ENCODE results near the gene PTPRT.

Gene PTPRT

DNA sequence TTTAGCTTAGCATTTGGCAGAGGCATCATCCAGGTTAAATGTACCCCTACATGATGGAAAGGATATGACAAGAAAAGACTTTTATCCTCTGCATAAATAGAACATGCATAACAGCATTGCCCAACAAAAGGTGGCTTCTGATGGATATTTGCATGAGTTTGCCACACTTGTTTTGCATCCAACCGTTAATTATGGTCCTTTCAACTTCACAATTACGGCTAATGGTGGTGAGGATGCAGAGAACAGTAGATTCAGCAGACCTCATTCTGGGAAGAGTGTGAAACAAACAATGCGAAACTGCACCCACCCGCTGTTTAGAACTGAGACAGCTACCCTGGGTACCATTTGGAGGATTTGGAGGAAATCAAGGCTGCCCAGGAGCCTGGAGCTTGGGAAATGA, 880.7 kb downstream of the PTPRT start:
- CTCF ChIA-PET: no interaction called here
- no peak for DNase-seq (ENCODE audit: extremely low spot score)
- POLR2A ChIA-PET: no interaction called here
- TF ChIP-seq, protein P1, sequence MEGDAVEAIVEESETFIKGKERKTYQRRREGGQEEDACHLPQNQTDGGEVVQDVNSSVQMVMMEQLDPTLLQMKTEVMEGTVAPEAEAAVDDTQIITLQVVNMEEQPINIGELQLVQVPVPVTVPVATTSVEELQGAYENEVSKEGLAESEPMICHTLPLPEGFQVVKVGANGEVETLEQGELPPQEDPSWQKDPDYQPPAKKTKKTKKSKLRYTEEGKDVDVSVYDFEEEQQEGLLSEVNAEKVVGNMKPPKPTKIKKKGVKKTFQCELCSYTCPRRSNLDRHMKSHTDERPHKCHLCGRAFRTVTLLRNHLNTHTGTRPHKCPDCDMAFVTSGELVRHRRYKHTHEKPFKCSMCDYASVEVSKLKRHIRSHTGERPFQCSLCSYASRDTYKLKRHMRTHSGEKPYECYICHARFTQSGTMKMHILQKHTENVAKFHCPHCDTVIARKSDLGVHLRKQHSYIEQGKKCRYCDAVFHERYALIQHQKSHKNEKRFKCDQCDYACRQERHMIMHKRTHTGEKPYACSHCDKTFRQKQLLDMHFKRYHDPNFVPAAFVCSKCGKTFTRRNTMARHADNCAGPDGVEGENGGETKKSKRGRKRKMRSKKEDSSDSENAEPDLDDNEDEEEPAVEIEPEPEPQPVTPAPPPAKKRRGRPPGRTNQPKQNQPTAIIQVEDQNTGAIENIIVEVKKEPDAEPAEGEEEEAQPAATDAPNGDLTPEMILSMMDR (IDR thresholded peaks at IDR 0.05; ENCODE audit: control extremely low read depth, extremely low read depth, low read depth, missing control alignments): no peak

DNA sequence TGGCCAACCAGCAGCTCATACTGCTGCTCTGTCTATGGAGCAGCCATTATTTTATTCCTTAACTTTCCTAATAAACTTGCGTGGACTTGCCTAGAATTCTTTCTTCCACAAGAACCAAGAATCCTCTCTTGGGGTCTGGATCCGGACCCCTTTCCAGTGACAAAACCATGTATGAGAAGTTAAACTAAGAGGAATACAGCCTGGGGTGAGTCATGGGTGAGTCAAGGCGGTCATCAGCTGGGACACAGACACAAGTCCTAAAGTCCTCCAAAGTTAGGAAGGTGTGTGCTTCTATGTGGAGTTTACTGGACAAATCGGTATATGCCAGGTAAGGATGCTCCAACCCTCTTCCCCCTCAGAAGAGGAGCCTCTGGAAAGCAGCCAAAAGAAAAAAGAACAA, 881.5 kb downstream of the PTPRT start:
- CTCF ChIA-PET: no interaction called here
- TF ChIP-seq, protein P1 (IDR thresholded peaks at IDR 0.05; ENCODE audit: control extremely low read depth, extremely low read depth, low read depth, missing control alignments): no peak
- no peak for DNase-seq (ENCODE audit: extremely low spot score)

DNA sequence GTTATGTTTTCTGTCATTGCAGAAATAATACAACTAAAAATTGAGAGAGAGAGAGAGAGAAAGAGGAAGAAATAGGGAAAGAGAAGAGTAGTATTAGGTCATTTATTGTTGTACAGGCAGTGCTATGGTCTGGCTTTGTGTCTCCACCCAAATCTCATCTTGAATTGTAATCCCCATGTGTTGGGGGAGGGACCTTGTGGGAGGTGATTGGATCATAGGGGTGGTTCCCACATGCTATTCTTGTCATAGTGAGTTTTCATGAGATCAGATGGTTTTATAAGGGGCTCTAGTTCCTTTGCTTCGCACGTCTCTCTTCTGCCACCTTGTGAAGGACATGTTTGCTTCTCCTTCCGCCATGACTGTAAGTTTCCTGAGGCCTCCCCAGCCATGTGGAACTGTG, 894.1 kb downstream of the PTPRT start:
- ChIA-PET CTCF (no interaction called here), POLR2A (no interaction called here)
- DNase-seq (ENCODE audit: extremely low spot score): no peak
- TF ChIP-seq, protein P1 (IDR thresholded peaks at IDR 0.05; ENCODE audit: control extremely low read depth, extremely low read depth, low read depth, missing control alignments): no peak

More for the DNA sequence above, 881.5 kb downstream of the PTPRT start:
- POLR2A ChIA-PET: no interaction called here

DNA sequence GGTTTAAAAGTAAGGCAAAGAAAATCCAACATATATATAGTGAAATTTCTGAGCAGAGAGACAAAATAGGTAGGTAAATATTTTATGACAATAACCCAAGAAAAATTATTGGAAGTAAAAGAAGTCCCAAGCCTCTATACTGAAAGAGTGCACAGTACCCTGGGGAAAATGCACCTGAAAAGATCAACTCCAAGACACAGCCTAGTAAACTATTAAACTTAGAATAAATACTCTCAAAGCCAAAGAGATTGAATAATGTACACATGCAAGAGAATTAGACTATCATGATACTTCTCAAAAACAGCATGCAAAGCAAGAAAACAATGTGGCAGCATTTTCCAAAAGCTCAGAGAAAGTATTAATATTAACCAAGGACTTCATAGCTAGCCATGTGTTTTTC, 894.7 kb downstream of the PTPRT start:
- TF ChIP-seq, protein P1 (IDR thresholded peaks at IDR 0.05; ENCODE audit: control extremely low read depth, extremely low read depth, low read depth, missing control alignments): no peak
- no peak for DNase-seq (ENCODE audit: extremely low spot score)
- ChIA-PET POLR2A (no interaction called here), CTCF (no interaction called here)

DNA sequence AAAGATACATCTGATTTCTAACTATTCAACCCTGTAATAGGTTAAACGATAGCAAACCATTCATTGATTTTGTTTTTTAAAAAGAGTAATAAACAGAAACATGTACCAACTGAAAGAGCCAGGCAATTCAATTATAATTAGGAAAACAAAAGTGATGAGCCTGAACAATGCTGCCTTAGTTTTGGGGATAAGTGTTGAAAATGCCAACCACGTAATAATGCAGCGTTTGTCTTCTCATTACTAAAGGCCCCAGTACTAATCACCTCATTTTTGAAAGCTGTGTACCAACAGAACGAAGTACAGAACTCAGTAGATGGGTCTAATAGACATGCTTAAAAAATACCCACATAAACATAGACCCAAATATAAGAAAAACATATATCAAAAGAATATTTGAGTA, 907.9 kb downstream of the PTPRT start:
- TF ChIP-seq, protein P1 (IDR thresholded peaks at IDR 0.05; ENCODE audit: control extremely low read depth, extremely low read depth, low read depth, missing control alignments): no peak
- POLR2A ChIA-PET: no interaction called here
- CTCF ChIA-PET: no interaction called here
- no peak for DNase-seq (ENCODE audit: extremely low spot score)

DNA sequence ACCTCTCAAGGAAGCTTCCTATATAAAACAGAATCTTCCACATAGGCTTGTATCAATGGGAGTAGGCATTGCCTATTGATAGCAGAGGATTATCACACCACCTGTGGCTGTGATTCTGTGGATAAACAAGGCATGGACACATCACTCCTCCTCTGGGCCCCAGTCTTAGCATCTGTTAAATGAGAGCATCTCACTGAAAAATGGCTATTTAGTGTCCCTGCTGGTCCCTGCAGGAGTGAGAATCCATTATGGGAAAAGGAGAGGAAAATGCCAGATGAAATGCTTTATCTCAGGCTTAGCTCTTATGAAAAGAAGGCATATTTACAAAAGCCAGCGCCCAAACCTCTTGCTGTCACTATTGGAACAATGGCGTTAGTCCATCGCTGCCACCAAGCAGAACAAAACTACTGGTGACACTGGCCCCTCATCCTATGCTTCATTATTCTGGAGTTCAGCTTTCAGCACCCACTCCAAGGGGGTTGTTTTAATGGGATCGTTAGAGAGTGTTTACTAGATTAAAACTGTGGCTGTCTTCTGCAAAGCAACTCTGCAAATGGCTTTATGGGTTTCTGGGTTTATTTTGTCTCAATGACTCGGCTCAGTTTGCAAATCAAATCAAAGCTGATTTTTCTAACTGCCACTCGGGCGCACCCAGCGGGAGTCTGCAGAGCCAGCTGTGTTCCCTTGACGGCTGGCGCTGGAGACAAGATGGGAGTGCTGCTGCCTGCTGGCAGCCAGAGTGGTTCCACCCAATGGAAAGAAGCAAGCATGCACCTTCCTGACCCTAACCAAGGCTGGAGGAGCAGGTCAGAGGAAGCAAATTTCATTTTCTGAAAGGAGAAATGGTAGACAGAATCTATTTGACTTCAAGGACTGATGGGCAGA, 912.7 kb downstream of the PTPRT start:
- DNase-seq (ENCODE audit: extremely low spot score): no peak
- ChIA-PET CTCF (no interaction called here), POLR2A (no interaction called here)
- TF ChIP-seq, protein P1 (IDR thresholded peaks at IDR 0.05; ENCODE audit: control extremely low read depth, extremely low read depth, low read depth, missing control alignments): no peak

Measured in GM10248 (cell line).